Liver (tissue), 3 donors: ENCODE results near the gene TMEM63A.

Experiments used
- EGR1 ChIP-seq, 2 donors: IDR thresholded peaks; 2 replicates each; pipeline ENCODE4 v1.6.1; 2016 to 2018; ENCODE audit warnings: antibody characterized with exemption in 2 of 2, low read depth in 2 of 2
- FOXA1 ChIP-seq: IDR thresholded peaks from 2 replicates; pipeline ENCODE4 v1.6.1; 2016; ENCODE audit warnings: antibody characterized with exemption
- FOXA2 ChIP-seq: IDR thresholded peaks from 2 replicates; pipeline ENCODE4 v1.6.1; 2016; ENCODE audit warnings: antibody characterized with exemption
- SP1 ChIP-seq: IDR thresholded peaks from 2 replicates; pipeline ENCODE4 v1.6.1; 2018; ENCODE audit warnings: antibody characterized with exemption, mild to moderate bottlenecking
- TAF1 ChIP-seq: conservative IDR thresholded peaks from 2 replicates; pipeline ENCODE4 v1.6.1; 2016; ENCODE audit warnings: antibody characterized with exemption, mild to moderate bottlenecking
- TF ChIP-seq, protein P1 (sequence below): fragments of 150-350 bp; IDR thresholded peaks from 2 replicates; pipeline ENCODE4 v1.5.1; 2017; ENCODE audit warnings: improper control_type of control experiment, low read depth, low read length; ENCODE audit not compliant: missing input control
- TF ChIP-seq, protein P2 (sequence below): IDR thresholded peaks from 2 replicates; pipeline ENCODE4 v1.6.1; 2016; ENCODE audit warnings: antibody characterized with exemption, mild to moderate bottlenecking
- donor health status: healthy.
- donor health status: healthy.

DNA sequence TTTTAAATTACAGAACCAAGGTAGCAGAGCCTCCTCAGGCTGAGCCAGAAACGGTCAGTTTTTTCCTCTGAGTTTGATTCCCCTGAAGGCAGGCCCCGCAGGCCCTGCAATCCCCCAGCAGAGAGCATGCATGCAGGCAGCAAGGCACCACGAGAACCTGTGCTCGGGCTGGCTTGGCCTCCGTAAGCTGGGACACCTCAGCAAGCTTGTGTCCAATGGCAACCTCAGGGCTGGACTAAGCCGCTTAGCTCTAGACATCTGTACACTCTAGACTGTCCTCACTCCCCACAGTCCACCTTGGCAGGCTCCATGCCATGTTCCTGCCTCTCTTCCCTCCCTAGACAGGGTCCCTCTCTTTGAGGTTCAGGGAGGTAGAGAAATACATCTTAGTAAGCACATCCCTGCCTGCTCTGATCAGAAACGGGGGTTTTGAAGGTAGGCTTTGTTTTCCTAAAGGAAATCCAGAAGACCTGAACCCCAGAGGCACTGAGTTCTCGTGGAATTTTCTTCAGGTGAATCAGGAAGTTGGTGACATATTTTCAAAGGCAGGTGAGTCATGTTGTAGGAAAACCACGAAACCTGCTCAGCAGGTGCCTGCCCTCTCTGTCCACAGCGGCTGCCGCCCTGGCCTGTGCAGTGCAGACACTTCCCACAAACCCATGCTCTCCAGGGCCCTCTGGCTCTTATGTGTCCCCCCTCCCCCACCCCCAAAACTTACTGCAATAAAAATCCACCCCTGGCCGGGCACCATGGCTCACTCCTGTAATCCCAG is 7.0 kb downstream of the TMEM63A start:
- TF ChIP-seq, protein P1, sequence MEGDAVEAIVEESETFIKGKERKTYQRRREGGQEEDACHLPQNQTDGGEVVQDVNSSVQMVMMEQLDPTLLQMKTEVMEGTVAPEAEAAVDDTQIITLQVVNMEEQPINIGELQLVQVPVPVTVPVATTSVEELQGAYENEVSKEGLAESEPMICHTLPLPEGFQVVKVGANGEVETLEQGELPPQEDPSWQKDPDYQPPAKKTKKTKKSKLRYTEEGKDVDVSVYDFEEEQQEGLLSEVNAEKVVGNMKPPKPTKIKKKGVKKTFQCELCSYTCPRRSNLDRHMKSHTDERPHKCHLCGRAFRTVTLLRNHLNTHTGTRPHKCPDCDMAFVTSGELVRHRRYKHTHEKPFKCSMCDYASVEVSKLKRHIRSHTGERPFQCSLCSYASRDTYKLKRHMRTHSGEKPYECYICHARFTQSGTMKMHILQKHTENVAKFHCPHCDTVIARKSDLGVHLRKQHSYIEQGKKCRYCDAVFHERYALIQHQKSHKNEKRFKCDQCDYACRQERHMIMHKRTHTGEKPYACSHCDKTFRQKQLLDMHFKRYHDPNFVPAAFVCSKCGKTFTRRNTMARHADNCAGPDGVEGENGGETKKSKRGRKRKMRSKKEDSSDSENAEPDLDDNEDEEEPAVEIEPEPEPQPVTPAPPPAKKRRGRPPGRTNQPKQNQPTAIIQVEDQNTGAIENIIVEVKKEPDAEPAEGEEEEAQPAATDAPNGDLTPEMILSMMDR: no peak
- TF ChIP-seq EGR1 (IDR thresholded peaks at IDR 0.05; ENCODE audit: low read depth in 2 of 2) (no peak), FOXA1 (no peak), SP1 (no peak), TAF1 (no peak), FOXA2 (no peak)
- TF ChIP-seq, protein P2, sequence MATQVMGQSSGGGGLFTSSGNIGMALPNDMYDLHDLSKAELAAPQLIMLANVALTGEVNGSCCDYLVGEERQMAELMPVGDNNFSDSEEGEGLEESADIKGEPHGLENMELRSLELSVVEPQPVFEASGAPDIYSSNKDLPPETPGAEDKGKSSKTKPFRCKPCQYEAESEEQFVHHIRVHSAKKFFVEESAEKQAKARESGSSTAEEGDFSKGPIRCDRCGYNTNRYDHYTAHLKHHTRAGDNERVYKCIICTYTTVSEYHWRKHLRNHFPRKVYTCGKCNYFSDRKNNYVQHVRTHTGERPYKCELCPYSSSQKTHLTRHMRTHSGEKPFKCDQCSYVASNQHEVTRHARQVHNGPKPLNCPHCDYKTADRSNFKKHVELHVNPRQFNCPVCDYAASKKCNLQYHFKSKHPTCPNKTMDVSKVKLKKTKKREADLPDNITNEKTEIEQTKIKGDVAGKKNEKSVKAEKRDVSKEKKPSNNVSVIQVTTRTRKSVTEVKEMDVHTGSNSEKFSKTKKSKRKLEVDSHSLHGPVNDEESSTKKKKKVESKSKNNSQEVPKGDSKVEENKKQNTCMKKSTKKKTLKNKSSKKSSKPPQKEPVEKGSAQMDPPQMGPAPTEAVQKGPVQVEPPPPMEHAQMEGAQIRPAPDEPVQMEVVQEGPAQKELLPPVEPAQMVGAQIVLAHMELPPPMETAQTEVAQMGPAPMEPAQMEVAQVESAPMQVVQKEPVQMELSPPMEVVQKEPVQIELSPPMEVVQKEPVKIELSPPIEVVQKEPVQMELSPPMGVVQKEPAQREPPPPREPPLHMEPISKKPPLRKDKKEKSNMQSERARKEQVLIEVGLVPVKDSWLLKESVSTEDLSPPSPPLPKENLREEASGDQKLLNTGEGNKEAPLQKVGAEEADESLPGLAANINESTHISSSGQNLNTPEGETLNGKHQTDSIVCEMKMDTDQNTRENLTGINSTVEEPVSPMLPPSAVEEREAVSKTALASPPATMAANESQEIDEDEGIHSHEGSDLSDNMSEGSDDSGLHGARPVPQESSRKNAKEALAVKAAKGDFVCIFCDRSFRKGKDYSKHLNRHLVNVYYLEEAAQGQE: no peak
